ENCODE measurements around the gene SRP19.

The SRP19 gene

GRCh38 chr5:112860929-112861637 is at the start of gene SRP19:
TSS of gene SRP19 (plus strand) at chr5:112861287. CDS start at chr5:112861377, 90 bp downstream.
- peak; percentile 91 for DNase-seq (ENCODE audit: low read depth)
- H3K4me3 ChIP-seq (ENCODE audit: low read depth, low read length) = peak within 1 kb of the TSS; percentile 69
- TF ChIP-seq CTCF (IDR thresholded peaks at IDR 0.05; ENCODE audit: low read depth, low read length, missing control alignments) = no peak

GRCh38 chr5:112812549-112812948 is 48.5 kb upstream of the SRP19 start:
- TF ChIP-seq CTCF (IDR thresholded peaks at IDR 0.05; ENCODE audit: low read depth, low read length, missing control alignments) = no peak
- no peak for DNase-seq (ENCODE audit: low read depth)

GRCh38 chr5:112820246-112820645 is 40.8 kb upstream of the SRP19 start:
- no peak for DNase-seq (ENCODE audit: low read depth)
- no peak for TF ChIP-seq CTCF (IDR thresholded peaks at IDR 0.05; ENCODE audit: low read depth, low read length, missing control alignments)
- no peak overlapping the region for H3K4me3 ChIP-seq (ENCODE audit: low read depth, low read length)

More at GRCh38 chr5:112812549-112812948, 48.5 kb upstream of the SRP19 start:
- H3K4me3 ChIP-seq (ENCODE audit: low read depth, low read length) = no peak overlapping the region

GRCh38 chr5:112822456-112822855 is 38.6 kb upstream of the SRP19 start:
- no peak overlapping the region for H3K4me3 ChIP-seq (ENCODE audit: low read depth, low read length)
- TF ChIP-seq CTCF (IDR thresholded peaks at IDR 0.05; ENCODE audit: low read depth, low read length, missing control alignments) = no peak
- no peak for DNase-seq (ENCODE audit: low read depth)

GRCh38 chr5:112823181-112823580 is 37.9 kb upstream of the SRP19 start:
- TF ChIP-seq CTCF (IDR thresholded peaks at IDR 0.05; ENCODE audit: low read depth, low read length, missing control alignments) = no peak
- no peak overlapping the region for H3K4me3 ChIP-seq (ENCODE audit: low read depth, low read length)
- DNase-seq (ENCODE audit: low read depth) = no peak

- DNase-seq (ENCODE audit: low read depth) = no peak
- no peak overlapping the region for H3K4me3 ChIP-seq (ENCODE audit: low read depth, low read length)
- no peak for TF ChIP-seq CTCF (IDR thresholded peaks at IDR 0.05; ENCODE audit: low read depth, low read length, missing control alignments)
Observed at GRCh38 chr5:112823656-112824055, 37.4 kb upstream of the SRP19 start.

- no peak overlapping the region for H3K4me3 ChIP-seq (ENCODE audit: low read depth, low read length)
- DNase-seq (ENCODE audit: low read depth) = no peak
- TF ChIP-seq CTCF (IDR thresholded peaks at IDR 0.05; ENCODE audit: low read depth, low read length, missing control alignments) = no peak
Observed at GRCh38 chr5:112824197-112824596, 36.9 kb upstream of the SRP19 start.

Measured in GM12864 (cell line).